ENCODE data around the gene RAB9A. TPM values are rescaled to one million over a fixed set of nuclear protein-coding genes. Genes with fewer than 3 reads are reported as not detected.

The RAB9A gene
- total RNA-seq, 2 experiments from 2014 or later = 24.9 to 31.4 TPM

- no peak overlapping the region for H3K27ac Mint-ChIP-seq
- no peak overlapping the region for H3K4me3 Mint-ChIP-seq
- peaks cover 30% of the 10 kb centered on the region for H3K36me3 Mint-ChIP-seq (ENCODE audit: low read depth)
- H3K9me3 Mint-ChIP-seq (ENCODE audit: low read depth) = no peaks in the 10 kb centered on the region
- POLR2A ChIA-PET = no interaction called here
- peaks cover 74% of the 10 kb centered on the region for H3K4me1 Mint-ChIP-seq
- peak; percentile 14 for DNase-seq
- no peaks in the 10 kb centered on the region for H3K27me3 Mint-ChIP-seq
- intact Hi-C loops (cut with DNase I, micrococcal nuclease) = no loop called here
- peak; percentile 45 for ATAC-seq
- CTCF ChIA-PET = no interaction called here
Observed at GRCh38 chrX:13699183-13699826, 10.4 kb downstream of the RAB9A start.

DNA sequence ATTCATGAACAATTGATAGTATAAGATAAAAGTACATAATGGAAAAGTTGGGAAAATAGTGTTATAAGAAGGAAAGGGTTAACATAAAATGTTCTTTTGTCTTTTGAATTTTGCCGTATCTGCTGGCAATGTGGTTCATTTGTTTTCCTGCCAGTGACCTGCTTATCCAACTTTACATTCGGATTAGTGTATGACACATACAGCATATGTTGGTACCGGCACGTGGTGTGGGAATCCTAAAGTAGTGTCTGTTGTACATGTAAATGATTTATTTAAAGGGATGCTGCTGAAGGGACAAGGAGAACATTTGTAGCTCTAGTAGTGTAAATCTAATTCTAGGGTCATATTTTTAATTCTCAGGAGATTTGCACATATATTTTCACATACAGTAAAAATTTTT lies 11.5 kb downstream of the RAB9A start:
- Mint-ChIP-seq H3K4me1 (peaks cover 64% of the 10 kb centered on the region), H3K4me3 (no peak overlapping the region)
- CTCF ChIA-PET = no interaction called here

GRCh38 chrX:13702111-13702789 lies 13.3 kb downstream of the RAB9A start:
- DNase-seq = no peak
- intact Hi-C loops (cut with DNase I, micrococcal nuclease) = no loop called here
- Mint-ChIP-seq H3K4me3 (no peak overlapping the region), H3K36me3 (ENCODE audit: low read depth) (peaks cover 23% of the 10 kb centered on the region), H3K4me1 (peaks cover 52% of the 10 kb centered on the region), H3K9me3 (ENCODE audit: low read depth) (no peaks in the 10 kb centered on the region), H3K27ac (peak overlapping the region; percentile 32), H3K27me3 (no peaks in the 10 kb centered on the region)
- ATAC-seq = no peak
- ChIA-PET POLR2A (interaction anchor here (0.6 kb wide), 1 partner anchor 12 kb away, joined by 4 read pairs; no protein-coding TSS in a partner anchor), CTCF (no interaction called here)

More for the DNA sequence above, 11.5 kb downstream of the RAB9A start:
- intact Hi-C loops (cut with DNase I, micrococcal nuclease) = no loop called here
- POLR2A ChIA-PET = no interaction called here
- peaks cover 26% of the 10 kb centered on the region for H3K36me3 Mint-ChIP-seq (ENCODE audit: low read depth)
- H3K27ac Mint-ChIP-seq = no peak overlapping the region
- ATAC-seq (no peak), DNase-seq (no peak)
- H3K9me3 Mint-ChIP-seq (ENCODE audit: low read depth) = no peaks in the 10 kb centered on the region
- no peaks in the 10 kb centered on the region for H3K27me3 Mint-ChIP-seq

DNA sequence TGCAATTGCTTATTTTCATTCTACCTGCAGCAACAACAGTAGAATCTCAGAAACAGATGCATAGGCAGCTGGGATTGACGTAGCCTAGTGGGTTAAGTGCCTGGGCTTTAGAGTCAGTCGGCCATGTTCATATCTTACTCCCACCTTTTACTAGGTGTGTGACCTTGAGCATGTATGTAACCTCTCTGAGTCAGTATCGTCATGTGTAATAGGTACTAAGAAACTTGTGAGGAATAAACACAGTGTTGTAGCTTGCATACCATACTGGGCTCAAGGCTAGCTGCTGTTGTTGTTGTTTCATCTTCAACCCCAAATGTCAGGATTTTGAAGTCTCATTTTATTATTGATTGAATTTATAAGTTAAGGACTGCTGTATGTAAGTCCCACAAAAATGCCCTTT lies 14.2 kb downstream of the RAB9A start:
- H3K9me3 Mint-ChIP-seq (ENCODE audit: low read depth) = no peaks in the 10 kb centered on the region
- ATAC-seq (peak; percentile 76), DNase-seq (no peak)
- ChIA-PET CTCF (no interaction called here), POLR2A (interaction anchor here (0.6 kb wide), 1 partner anchor 11 kb away, joined by 4 read pairs; no protein-coding TSS in a partner anchor)
- peaks cover 26% of the 10 kb centered on the region for H3K36me3 Mint-ChIP-seq (ENCODE audit: low read depth)
- H3K27ac Mint-ChIP-seq = peak overlapping the region; percentile 85
- peaks cover 46% of the 10 kb centered on the region for H3K4me1 Mint-ChIP-seq
- H3K27me3 Mint-ChIP-seq = no peaks in the 10 kb centered on the region
- no peak overlapping the region for H3K4me3 Mint-ChIP-seq
- intact Hi-C loops (cut with DNase I, micrococcal nuclease) = no loop called here

DNA sequence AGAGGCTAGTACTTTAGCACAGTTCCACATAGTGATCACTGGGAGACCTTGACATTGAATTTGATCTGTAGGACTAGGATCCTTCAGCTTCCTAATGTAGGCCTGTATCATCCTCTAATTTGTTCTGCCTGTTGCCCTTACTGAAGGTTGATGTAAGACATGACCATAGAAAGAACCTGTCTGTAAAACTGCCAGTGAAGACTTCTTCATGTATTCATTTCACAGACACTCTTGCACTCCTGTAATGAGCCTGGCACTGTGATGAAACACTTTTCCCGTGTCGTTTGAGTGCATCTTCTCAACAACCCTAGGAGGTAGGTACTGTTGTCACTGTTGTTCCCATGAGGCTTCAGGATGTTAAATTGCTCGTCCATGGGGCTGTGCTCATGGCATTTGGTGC lies 14.7 kb downstream of the RAB9A start:
- Mint-ChIP-seq H3K9me3 (ENCODE audit: low read depth) (no peaks in the 10 kb centered on the region), H3K4me1 (peaks cover 45% of the 10 kb centered on the region), H3K4me3 (no peak overlapping the region), H3K27ac (peak overlapping the region; percentile 85), H3K27me3 (no peaks in the 10 kb centered on the region), H3K36me3 (ENCODE audit: low read depth) (peaks cover 26% of the 10 kb centered on the region)
- DNase-seq (peak; percentile 12), ATAC-seq (peak; percentile 66)
- ChIA-PET CTCF (interaction anchor here (0.7 kb wide), 1 partner anchor 35 kb away, joined by 3 read pairs; no protein-coding TSS in a partner anchor), POLR2A (no interaction called here)
- intact Hi-C loops (cut with DNase I, micrococcal nuclease) = no loop called here

DNA sequence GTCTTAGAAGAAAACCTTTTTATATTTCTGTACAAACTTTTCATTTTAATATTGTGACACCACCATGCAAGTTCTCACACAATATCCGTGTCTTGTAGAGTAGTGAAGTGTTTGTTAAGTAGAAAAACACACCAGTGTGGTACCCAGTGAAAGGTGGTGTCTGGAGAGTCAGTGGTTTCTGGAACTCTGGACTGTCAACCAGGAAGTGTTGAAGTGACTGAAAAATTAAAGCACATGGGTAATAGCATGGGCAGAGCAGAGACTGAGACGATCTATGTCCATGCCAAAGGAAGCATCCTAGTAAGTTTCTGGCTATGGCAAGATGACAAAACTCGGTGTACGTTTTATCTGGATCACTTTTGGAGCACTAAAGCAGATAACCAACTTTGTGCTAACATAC lies 22.2 kb downstream of the RAB9A start:
- peaks cover 21% of the 10 kb centered on the region for H3K36me3 Mint-ChIP-seq (ENCODE audit: low read depth)
- intact Hi-C loops (cut with DNase I, micrococcal nuclease) = no loop called here
- no peaks in the 10 kb centered on the region for H3K27me3 Mint-ChIP-seq
- H3K4me1 Mint-ChIP-seq = peaks cover 16% of the 10 kb centered on the region
- H3K4me3 Mint-ChIP-seq = no peak overlapping the region
- ATAC-seq (no peak), DNase-seq (no peak)
- ChIA-PET POLR2A (no interaction called here), CTCF (interaction anchor here (0.7 kb wide), 1 partner anchor 16 kb away, joined by 3 read pairs; no protein-coding TSS in a partner anchor)
- no peak overlapping the region for H3K27ac Mint-ChIP-seq
- no peaks in the 10 kb centered on the region for H3K9me3 Mint-ChIP-seq (ENCODE audit: low read depth)

DNA sequence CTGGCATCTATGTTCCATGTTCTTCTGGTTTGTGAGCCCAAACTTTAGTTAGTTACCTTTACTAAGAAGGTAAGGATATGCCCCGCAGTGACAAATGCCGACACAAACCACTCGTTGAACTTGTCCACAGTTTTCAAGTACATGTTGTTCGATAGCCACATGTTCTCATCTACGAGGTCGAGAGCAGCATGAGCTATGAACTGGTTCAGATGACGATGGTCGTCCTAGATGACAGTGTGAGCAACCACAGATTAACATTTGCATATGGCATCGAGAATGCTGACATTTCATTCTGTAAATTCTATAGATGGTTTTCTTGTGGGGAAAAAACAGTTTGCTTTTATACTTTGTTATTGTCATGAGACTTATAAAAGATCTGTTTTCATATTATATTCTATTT lies 27.5 kb downstream of the RAB9A start:
- peaks cover 24% of the 10 kb centered on the region for H3K4me1 Mint-ChIP-seq
- H3K27ac Mint-ChIP-seq = peak overlapping the region; percentile 63
- intact Hi-C loops (cut with DNase I, micrococcal nuclease) = no loop called here
- ATAC-seq = no peak
- ChIA-PET CTCF (interaction anchor here (1.0 to 1.1 kb wide), 2 partner anchors 9 to 54 kb away, joined by 3 to 4 read pairs; no protein-coding TSS in a partner anchor), POLR2A (no interaction called here)
- peaks cover 25% of the 10 kb centered on the region for H3K36me3 Mint-ChIP-seq (ENCODE audit: low read depth)
- no peak for DNase-seq
- no peaks in the 10 kb centered on the region for H3K9me3 Mint-ChIP-seq (ENCODE audit: low read depth)
- no peak overlapping the region for H3K4me3 Mint-ChIP-seq
- no peaks in the 10 kb centered on the region for H3K27me3 Mint-ChIP-seq

DNA sequence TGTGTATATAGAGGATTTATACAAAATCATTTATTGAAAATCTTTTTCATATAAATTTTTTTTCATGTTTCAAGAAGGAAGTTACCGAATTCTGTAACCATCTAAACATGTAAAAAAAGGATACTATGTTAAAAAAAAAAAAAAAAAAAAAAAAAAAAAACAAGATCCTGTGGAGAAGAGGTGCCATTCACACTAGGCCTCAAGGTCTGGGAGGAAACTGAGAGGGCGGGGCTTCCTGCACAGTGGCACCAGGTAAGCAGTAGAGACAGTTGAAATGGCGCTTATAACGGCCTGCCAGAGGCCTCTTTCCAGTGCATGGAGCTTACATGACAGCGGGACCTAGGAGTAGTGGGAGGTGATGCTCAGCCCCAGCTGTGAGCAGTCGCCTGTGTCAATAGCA lies 28.0 kb downstream of the RAB9A start:
- Mint-ChIP-seq H3K36me3 (ENCODE audit: low read depth) (peaks cover 21% of the 10 kb centered on the region), H3K9me3 (ENCODE audit: low read depth) (no peaks in the 10 kb centered on the region), H3K4me1 (peaks cover 22% of the 10 kb centered on the region), H3K27ac (no peak overlapping the region), H3K27me3 (no peaks in the 10 kb centered on the region), H3K4me3 (no peak overlapping the region)
- intact Hi-C loops (cut with DNase I, micrococcal nuclease) = no loop called here
- DNase-seq (peak; percentile 18), ATAC-seq (peak; percentile 66)
- CTCF ChIA-PET = interaction anchor here (1.1 kb wide), 1 partner anchor 54 kb away, joined by 4 read pairs; no protein-coding TSS in a partner anchor
- POLR2A ChIA-PET = no interaction called here

DNA sequence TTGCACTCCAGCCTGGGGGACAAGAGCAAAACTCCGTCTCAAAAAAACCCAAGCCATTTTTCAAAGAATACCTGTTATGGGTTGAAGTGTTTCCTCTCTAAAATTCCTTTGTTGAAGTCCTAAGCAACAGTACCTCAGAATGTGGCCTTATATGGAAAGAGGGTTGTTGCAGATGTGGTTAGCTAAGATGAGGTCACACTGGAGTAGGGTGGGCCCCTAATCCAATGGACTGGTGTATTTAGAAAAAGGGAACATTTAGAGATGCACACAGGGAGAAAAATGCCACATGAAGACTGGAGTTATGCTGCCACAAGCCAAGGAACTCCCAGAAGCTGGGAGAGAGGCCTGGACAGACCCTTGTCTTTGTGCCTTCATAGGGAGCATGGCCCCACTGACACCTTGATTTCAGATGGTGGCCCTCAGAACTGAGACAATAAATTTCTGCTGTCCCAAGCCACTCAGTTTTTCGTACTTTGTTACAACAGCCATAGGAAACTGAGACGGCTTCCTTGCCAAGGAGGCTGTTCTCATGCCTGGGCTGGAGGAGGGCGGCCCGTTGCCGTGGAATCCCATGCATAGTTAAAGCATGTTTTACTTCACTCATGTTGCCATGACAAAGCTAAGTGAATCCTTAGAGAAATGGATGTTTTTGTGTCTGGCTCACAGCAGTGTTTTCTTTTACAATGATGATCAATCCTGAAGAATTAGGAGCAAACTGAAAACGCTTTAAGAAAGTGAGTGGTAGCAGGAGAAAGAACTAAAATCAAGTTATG lies 29.0 kb downstream of the RAB9A start:
- no peak overlapping the region for H3K4me3 Mint-ChIP-seq
- H3K27me3 Mint-ChIP-seq = no peaks in the 10 kb centered on the region
- H3K9me3 Mint-ChIP-seq (ENCODE audit: low read depth) = no peaks in the 10 kb centered on the region
- ATAC-seq (no peak), DNase-seq (no peak)
- H3K36me3 Mint-ChIP-seq (ENCODE audit: low read depth) = peaks cover 24% of the 10 kb centered on the region
- CTCF ChIA-PET = no interaction called here
- POLR2A ChIA-PET = no interaction called here
- H3K27ac Mint-ChIP-seq = no peak overlapping the region
- intact Hi-C loops (cut with DNase I, micrococcal nuclease) = no loop called here
- peaks cover 19% of the 10 kb centered on the region for H3K4me1 Mint-ChIP-seq

DNA sequence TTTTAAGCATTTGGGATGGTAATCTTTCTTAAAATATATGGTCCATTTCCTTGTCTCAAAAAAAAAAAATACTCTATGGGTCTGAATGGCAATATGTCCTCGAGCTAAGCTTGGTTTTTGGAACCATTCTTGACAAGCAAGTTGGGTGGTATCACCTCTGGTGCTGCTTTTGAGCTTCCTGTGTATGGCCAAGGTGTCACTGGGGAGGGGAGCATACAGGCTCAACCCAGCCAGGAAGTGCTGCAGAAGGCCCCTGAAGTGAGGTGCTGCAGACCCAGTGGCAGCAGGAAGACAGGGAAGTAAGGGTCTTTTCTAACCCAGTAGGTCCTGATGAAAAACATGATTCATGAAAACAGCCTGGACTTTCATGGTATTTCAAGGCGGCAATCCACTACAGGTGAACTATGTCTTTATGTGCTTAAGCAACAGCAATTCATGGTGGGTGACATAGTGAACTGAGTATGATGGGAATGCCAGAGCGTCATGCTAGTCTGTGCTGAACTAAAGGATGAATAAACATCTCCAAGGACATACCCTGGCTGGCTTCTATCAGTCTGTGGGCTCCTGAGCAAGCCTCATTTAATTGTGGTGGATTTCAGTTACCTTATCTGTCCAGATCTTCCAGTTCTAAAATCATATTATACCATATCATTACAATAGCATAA lies 30.4 kb downstream of the RAB9A start:
- H3K9me3 Mint-ChIP-seq (ENCODE audit: low read depth) = no peaks in the 10 kb centered on the region
- intact Hi-C loops (cut with DNase I, micrococcal nuclease) = no loop called here
- DNase-seq = no peak
- H3K27me3 Mint-ChIP-seq = no peaks in the 10 kb centered on the region
- H3K36me3 Mint-ChIP-seq (ENCODE audit: low read depth) = peaks cover 33% of the 10 kb centered on the region
- peak overlapping the region; percentile 37 for H3K27ac Mint-ChIP-seq
- CTCF ChIA-PET = no interaction called here
- POLR2A ChIA-PET = interaction anchor here (0.5 kb wide), 1 partner anchor 28 kb away, joined by 4 read pairs; no protein-coding TSS in a partner anchor
- H3K4me1 Mint-ChIP-seq = peaks cover 25% of the 10 kb centered on the region
- no peak overlapping the region for H3K4me3 Mint-ChIP-seq
- ATAC-seq = peak; percentile 39

GRCh38 chrX:13721371-13721770 lies 32.4 kb downstream of the RAB9A start:
- H3K4me3 Mint-ChIP-seq = no peak overlapping the region

More at GRCh38 chrX:13721371-13721770, 32.4 kb downstream of the RAB9A start:
- Mint-ChIP-seq H3K27ac (no peak overlapping the region), H3K36me3 (ENCODE audit: low read depth) (peaks cover 45% of the 10 kb centered on the region), H3K4me1 (peaks cover 36% of the 10 kb centered on the region), H3K9me3 (ENCODE audit: low read depth) (no peaks in the 10 kb centered on the region), H3K27me3 (no peaks in the 10 kb centered on the region)
- POLR2A ChIA-PET = no interaction called here
- CTCF ChIA-PET = no interaction called here
- intact Hi-C loops (cut with DNase I, micrococcal nuclease) = no loop called here
- no peak for ATAC-seq
- no peak for DNase-seq

Data from activated CD4-positive, alpha-beta T cell treated with anti-CD3 and anti-CD28 coated beads for 36 hours (primary cell).